CD4-positive, alpha-beta T cell treated with Interleukin-2 at 100 ng/mL for 4 hours (primary cell): ENCODE data around the gene PER1.

Experiments
- DNase-seq: peaks from one replicate; pipeline ENCODE4 v3.0.0-alpha.2; 2020; ENCODE audit warnings: low spot score

PER1 gene

DNA sequence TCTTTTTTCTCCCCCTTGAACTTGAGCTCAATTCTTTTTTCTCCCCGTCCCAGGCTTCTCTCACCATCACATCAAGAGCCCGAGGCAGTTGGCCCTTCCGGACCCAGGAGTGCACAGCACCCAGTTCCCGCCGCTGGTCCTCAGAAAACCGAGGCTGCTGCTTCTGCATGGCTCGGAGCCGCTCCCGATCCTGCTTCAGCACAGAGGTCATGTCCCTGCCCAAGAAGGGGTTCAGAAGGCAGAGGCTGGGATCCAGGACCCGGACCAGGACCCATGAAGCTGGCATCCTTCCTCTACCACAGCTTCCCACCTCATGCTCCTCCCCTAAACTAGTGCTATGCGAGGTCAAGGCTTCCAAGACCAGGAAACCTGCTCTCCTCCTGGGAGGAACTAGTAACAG, 10.5 kb downstream of the PER1 start:
- DNase-seq = no peak

GRCh38 chr17:8141045-8141444, 11.2 kb downstream of the PER1 start:
- DNase-seq = no peak

DNA sequence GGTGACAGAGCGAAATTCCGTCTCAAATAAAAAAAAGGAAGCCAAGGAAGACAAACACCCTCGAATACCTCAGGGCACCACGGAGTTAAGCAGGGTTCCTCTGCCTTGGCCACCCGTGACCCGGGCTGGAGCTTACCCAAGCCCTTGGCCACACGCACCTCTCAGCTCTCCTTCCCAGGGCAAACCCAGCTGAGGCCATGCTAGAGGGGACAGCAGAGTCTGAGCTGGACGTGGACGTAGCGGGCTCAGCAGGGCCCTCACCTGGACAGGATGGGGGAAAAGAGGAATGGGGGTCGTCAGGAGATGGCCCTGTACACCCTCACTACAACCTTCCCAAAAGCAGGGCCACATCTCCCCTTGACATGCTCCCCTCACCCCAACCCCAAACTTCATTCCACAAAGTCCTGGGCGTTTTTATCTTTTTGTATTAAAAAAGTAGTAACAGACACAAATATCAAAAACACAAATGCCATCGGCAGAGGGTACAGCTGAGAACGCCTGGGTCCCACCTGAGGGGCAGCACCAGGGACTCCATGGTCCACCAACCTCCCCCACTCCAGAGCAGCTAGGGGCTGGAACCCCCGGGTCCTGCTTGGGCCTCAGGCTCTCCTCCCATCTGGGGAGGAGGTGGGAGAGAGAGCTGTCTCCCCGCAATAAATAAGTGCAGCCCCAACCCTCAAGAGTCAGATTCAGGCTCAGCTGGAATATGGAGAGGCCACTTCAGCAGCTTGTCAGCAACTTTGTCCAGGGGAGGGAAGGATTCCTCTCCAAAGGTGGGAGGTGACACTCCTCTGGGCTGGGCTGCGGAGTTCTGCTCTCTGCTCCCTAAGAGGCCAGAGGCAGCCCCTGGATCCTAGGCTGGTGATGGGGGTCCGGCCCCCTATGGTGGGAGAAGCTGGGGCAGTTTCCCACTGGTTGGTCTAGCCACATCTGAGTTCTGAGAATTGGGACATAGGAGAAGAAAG, 11.9 kb downstream of the PER1 start:
- DNase-seq = no peak

DNA sequence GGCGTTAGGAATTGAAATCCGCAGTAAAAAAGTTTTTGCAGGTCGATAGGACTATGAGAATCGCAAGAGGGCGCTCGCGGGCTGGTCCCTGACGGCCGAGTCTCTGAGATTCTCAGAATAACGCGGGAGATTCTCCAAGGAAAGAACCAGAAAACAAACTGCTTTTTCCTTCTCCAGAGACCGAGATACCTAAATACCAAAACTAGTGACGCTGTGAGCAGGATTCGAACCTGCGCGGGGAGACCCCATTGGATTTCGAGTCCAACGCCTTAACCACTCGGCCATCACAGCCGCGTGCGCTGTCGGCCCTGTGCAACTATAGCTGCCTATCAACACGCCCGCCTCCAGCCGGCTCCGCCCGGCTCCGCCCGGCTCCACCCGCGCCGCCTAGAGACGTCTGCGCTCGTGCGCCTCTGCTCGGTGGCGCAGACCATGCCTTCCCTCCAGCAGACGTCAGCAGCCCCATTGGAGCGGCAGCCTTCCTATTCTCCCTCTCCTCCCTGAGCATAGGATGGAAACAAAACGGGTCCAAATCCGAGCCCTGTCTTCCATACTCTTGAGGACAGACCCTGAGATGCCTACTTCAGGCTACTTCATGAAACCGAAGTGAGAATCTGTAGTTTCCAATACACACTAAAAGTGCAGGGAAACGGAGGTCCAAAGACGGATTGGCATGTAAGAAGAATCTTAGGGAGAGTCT, 13.4 kb downstream of the PER1 start:
- DNase-seq = peak; percentile 96

DNA sequence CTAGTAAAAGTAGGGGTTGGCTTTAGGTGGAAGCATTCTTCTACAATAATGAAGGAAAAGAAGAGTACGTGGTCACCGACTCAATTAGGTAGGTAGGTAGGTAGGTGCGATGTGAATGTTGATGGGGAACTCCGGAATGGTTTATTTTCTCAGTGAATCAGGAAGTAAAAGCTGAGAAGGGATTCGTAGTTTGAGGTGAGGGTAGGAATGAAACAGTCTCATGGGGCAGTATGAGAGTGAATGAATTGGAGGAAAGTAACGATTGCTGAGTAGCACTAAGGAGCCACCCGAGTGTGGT, 13.9 kb downstream of the PER1 start:
- DNase-seq = no peak

DNA sequence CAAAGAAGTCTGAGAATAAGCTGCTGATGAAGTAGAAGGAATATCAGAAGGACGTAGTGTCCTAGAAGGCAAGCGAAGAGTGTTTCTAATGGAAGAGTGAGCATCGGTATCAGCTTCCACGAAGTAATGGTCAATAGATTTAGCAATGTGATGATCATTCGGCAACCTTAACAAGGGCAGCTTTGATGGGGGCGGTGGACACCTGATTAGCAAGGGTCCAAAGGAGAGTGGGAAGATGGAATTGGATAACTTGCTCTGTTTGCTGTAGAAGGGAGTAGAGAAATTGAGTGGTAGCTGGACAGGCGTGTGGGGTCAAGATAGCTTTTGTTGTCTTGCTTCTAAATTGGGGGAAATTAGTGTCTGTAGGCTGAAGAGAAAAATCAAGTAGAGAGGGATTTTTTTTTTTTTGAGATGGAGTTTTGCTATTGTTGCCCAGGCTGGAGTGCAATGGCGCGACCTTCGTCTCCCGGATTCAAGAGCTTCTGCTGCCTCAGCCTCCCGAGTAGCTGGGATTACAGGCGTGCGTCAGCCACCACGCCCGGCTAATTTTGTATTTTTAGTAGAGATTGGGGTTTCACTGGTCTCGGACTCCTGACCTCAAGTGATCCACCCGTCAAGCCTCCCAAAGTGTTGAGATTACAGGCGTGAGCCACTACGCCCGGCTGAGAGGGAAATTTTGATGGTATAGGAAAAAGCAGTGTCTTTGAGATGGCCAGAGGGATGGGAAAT, 14.4 kb downstream of the PER1 start:
- DNase-seq = no peak

GRCh38 chr17:8133941-8134340, 18.3 kb downstream of the PER1 start:
- DNase-seq = no peak

DNA sequence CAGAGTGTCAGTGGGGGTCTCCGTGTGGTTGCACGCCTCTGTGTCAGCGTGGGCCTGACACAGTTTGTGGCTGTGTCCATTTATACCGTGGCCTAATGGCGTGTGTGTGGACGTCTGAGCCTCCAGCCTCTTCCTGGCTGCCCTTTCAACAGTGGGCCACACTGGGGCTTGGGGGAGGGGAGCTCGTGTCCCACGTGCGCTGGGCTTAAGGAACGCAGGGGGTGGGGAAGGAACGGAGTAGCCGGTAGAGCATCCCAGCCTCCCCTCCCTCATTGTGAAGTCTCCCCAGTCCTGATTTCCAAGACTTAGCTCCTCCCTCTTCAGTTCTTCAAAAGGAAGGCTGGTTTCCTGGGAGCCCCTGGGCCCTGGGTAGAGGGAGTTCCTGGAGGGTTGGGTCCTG, 18.8 kb downstream of the PER1 start:
- no peak for DNase-seq

- DNase-seq = no peak
These were observed 20.3 kb downstream of the PER1 start for GRCh38 chr17:8131844-8132441.

GRCh38 chr17:8128125-8128784, 23.9 kb downstream of the PER1 start:
- DNase-seq = no peak

DNA sequence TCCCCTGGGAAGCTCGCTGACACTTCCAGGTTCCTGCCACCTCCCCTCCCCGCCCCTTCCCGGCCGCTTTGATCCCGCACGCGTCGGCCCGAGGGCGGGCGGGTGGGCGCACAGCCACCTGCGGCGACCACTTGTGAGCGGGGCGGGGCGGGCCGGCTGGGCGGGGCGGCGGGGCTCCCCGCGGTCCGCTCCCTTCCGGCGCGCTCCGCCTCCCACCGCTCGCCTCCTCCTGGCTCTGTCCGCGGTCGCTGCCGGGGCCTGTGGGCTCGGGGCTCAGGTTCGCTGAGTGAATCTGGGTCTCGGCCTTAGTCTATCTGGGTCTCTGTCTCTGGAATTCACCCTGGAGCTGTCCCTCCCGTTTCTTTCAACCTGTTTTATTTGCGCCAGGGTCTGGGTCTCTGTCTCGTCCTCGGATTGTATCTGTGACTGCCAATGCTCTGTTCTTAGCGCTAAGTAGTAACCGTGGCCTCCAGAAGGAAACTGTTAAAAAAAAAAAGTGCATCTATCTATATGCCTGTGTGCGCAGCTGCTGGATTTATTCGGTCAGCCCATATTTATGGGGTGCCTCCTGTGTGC, 25.6 kb downstream of the PER1 start:
- no peak for DNase-seq

DNA sequence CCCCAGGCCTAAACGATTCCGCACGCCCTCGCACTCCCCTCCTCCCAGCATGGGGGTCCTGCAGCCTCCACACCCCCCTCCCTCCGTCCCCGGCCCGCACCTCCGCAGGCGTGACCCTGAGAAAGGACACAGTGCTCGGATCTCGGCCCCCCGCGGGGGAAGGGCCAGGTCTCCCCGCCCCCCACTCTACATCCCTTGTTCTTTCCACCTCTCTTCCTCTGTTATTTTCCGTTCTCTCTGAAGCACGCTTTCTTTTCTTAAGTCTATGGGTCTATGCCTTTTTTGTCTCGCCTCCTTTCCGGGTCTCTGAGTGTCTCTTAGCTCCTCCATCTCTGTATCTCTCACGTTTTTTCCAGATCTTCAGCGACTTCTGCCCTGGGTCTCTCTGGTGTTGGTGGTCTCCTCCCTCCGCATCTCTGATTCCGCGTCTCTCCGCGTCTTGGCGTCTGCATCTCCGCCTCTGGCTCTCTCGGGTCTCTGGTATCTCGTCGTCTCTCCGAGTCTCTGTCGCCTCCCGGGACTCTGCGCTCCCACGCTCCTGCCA, 26.2 kb downstream of the PER1 start:
- DNase-seq = no peak

DNA sequence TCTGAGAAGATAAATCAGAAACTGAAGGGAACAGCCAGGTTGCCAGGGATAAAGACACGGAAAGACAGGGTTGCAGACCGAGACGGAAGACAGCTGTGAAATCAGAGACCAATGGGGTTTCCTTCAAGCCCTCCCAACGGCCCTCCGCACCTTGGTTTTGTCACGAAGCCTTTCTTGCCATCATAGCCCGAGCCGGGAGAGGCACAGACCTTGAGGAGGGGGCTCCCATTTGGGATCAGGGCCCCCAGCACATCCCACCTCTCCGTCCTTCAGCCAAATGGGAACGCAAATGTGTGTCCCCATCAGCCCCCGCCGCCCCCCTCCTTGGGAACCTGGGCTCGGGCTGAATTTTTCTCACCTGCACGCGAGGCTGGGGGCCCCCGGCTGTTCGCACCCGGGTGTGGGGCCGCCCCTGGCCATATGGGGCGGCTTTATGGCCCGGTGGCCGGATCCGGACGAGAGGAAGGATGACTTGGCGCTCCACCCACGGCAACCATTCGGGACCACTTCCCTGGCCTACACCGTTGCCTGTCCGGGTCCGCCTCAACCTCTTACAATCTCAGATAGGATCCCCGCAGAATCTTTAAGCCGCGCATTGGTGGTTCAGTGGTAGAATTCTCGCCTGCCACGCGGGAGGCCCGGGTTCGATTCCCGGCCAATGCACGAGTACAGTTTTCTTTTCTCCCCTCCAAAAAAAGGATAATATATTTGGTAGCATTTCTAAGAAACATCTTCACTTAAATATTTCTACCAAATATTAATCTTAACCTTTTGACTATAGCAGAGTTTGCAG, 26.9 kb downstream of the PER1 start:
- peak; percentile 85 for DNase-seq

GRCh38 chr17:8124350-8125153, 27.7 kb downstream of the PER1 start:
- no peak for DNase-seq

GRCh38 chr17:8123695-8124349, 28.4 kb downstream of the PER1 start, which contains the start of gene HES7:
HES7 (minus strand) TSS chr17:8124106; CDS start chr17:8124084, 22 bp downstream.
- DNase-seq = no peak

DNA sequence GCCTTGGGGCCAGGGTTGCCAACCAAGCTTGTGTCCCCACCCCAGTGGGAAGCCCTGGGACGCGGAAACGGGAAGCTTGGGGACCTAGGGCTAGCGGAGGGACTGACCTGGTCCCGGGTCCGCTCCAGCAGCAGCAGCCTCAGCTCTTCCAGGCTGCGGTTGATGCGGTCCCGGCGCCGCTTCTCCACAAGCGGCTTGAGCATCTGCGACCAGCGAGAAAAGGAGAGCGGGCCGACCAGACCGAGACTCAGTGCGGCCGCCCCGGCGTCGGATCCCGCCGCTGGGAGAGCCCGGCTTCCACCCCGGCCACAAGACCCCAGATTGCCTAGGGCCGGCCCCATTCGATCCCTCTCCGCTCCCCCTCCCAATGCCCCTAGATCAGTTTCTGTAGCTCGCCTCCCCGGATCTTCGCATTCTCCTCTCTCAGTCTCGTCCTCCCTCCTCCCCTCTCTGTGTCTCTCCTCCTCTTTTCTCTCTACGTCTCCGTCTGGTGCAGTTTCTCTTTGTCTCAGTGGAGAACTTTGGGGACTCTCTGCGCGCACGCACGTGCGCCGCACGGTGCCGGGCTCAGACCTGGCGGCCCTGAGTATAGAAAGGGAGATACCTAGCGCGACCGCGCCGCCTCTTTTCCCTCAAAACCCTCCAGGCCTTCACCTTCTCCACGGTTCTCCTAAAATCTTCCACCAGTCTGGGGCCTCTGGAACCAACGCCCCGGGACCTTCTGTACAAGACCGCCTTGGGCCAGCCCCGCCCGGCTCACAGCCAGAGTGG, 29.1 kb downstream of the PER1 start:
- no peak for DNase-seq

GRCh38 chr17:8122422-8122923, 29.7 kb downstream of the PER1 start:
- DNase-seq = no peak
